T47D (cell line): ENCODE results near the gene RIN3.
A peak's percentile ranks its signal among the peaks of the same experiment; 100 is the strongest.

ENCODE experiments used
- DNase-seq, 2 experiments: peaks; one replicate each; pipeline versions ENCODE4 v3.0.0 to v3.0.0-alpha.2; 2011 to 2012; ENCODE audit warnings: low read depth in 1 of 2, low spot score in 1 of 2
- JUND ChIP-seq: IDR thresholded peaks from 2 replicates; pipeline ENCODE4 v1.6.1; 2012; ENCODE audit warnings: low read depth
- in situ Hi-C: cut with HindIII; loops from 2 replicates; pipeline ENCODE4 v1.10.0; 2016; ENCODE audit warnings: low sequenced_read_pairs, low pct_unique_long_range_greater_than_20kb

RIN3 gene

GRCh38 chr14:92579244-92579936 lies 65.8 kb downstream of the RIN3 start:
- DNase-seq, result no peak
- in situ Hi-C loops, result no loop called here
- TF ChIP-seq JUND, result no peak

GRCh38 chr14:92581206-92581605 lies 67.6 kb downstream of the RIN3 start:
- in situ Hi-C loops, result no loop called here
- TF ChIP-seq JUND, result no peak
- no peak for DNase-seq

GRCh38 chr14:92581966-92582566 lies 68.5 kb downstream of the RIN3 start:
- DNase-seq, result no peak
- in situ Hi-C loops, result no loop called here

GRCh38 chr14:92582706-92583452 lies 69.3 kb downstream of the RIN3 start:
- in situ Hi-C loops, result no loop called here
- TF ChIP-seq JUND, result no peak
- no peak for DNase-seq

More at GRCh38 chr14:92581966-92582566, 68.5 kb downstream of the RIN3 start:
- no peak for TF ChIP-seq JUND

- in situ Hi-C loops, result no loop called here
- no peak for DNase-seq
- TF ChIP-seq JUND, result no peak
These were observed 70.6 kb downstream of the RIN3 start for GRCh38 chr14:92584220-92584619.

- TF ChIP-seq JUND, result no peak
- in situ Hi-C loops, result no loop called here
- no peak for DNase-seq
These were observed 71.2 kb downstream of the RIN3 start for GRCh38 chr14:92584816-92585215.

GRCh38 chr14:92585981-92586937 lies 72.7 kb downstream of the RIN3 start:
- in situ Hi-C loops, result no loop called here
- peak in 1 of 2 experiments; percentile 64 for DNase-seq
- no peak for TF ChIP-seq JUND

GRCh38 chr14:92586963-92587699 lies 73.5 kb downstream of the RIN3 start:
- DNase-seq, result no peak
- no peak for TF ChIP-seq JUND
- in situ Hi-C loops, result no loop called here

- no peak for TF ChIP-seq JUND
- in situ Hi-C loops, result no loop called here
- DNase-seq, result no peak
These were observed 74.1 kb downstream of the RIN3 start for GRCh38 chr14:92587700-92588085.

- in situ Hi-C loops, result no loop called here
- TF ChIP-seq JUND, result no peak
- peak; percentile 62 to 78 for DNase-seq
These were observed 75.8 kb downstream of the RIN3 start for GRCh38 chr14:92589213-92589852.

- in situ Hi-C loops, result no loop called here
- TF ChIP-seq JUND, result no peak
- DNase-seq, result no peak
These were observed 76.6 kb downstream of the RIN3 start for GRCh38 chr14:92590176-92590575.
